ENCODE measurements around the gene RANBP3L.
"Not testable (repeated sequence)": the region's sequence is repeated elsewhere in the genome, so short reads cannot be mapped to it uniquely, and the experiment has no call there.

The RANBP3L gene

GRCh38 chr5:36285837-36286615, 15.7 kb downstream of the RANBP3L start:
- no peak for DNase-seq

- DNase-seq, result not testable (repeated sequence)
These were observed 17.9 kb downstream of the RANBP3L start for GRCh38 chr5:36283775-36284174.

GRCh38 chr5:36281626-36282025, 20.1 kb downstream of the RANBP3L start:
- DNase-seq, result no peak

GRCh38 chr5:36279054-36279698, 22.5 kb downstream of the RANBP3L start:
- DNase-seq, result no peak

GRCh38 chr5:36277521-36278176, 24.1 kb downstream of the RANBP3L start:
- no peak for DNase-seq

GRCh38 chr5:36276864-36277263, 24.8 kb downstream of the RANBP3L start:
- peak in 39 of 58 donors; percentile 5 to 80 (median 39) for DNase-seq

GRCh38 chr5:36273809-36274526, 27.7 kb downstream of the RANBP3L start:
- no peak for DNase-seq

GRCh38 chr5:36272136-36272690, 29.5 kb downstream of the RANBP3L start:
- DNase-seq, result no peak

- no peak for DNase-seq
These were observed 30.7 kb downstream of the RANBP3L start for GRCh38 chr5:36270876-36271575.

- no peak for DNase-seq
These were observed 31.5 kb downstream of the RANBP3L start for GRCh38 chr5:36270175-36270574.

GRCh38 chr5:36269478-36269877, 32.2 kb downstream of the RANBP3L start:
- no peak for DNase-seq

GRCh38 chr5:36267905-36268304, 33.8 kb downstream of the RANBP3L start:
- no peak for DNase-seq

GRCh38 chr5:36264202-36264760, 37.4 kb downstream of the RANBP3L start:
- no peak for DNase-seq

GRCh38 chr5:36261186-36261585, 40.5 kb downstream of the RANBP3L start:
- no peak for DNase-seq

GRCh38 chr5:36253575-36253974, 48.1 kb downstream of the RANBP3L start:
- DNase-seq, result no peak

- peak in 8 of 58 donors; percentile 3 to 70 (median 17) for DNase-seq
These were observed 48.9 kb downstream of the RANBP3L start for GRCh38 chr5:36252722-36253365.

- DNase-seq, result no peak
These were observed 50.5 kb downstream of the RANBP3L start for GRCh38 chr5:36251218-36251617.

GRCh38 chr5:36250427-36250826, 51.3 kb downstream of the RANBP3L start:
- no peak for DNase-seq

- no peak for DNase-seq
These were observed 55.5 kb downstream of the RANBP3L start for GRCh38 chr5:36246036-36246800.
